KG1 (cell line): ENCODE data around the gene THYN1.

Experiments used
- DNase-seq: peaks from one replicate; lab custom pipeline; 2025; lab: John Stamatoyannopoulos, UW

Gene THYN1

GRCh38 chr11:134248910-134249480 is 4.2 kb downstream of the THYN1 start:
- DNase-seq, result no peak

GRCh38 chr11:134246678-134247077 is 6.5 kb downstream of the THYN1 start:
- DNase-seq, result no peak

- DNase-seq, result no peak
These were observed 7.1 kb downstream of the THYN1 start for GRCh38 chr11:134246100-134246499.

GRCh38 chr11:134245434-134245833 is 7.7 kb downstream of the THYN1 start:
- no peak for DNase-seq

- DNase-seq, result no peak
These were observed 8.6 kb downstream of the THYN1 start for GRCh38 chr11:134244593-134244992.

GRCh38 chr11:134243913-134244312 is 9.2 kb downstream of the THYN1 start:
- DNase-seq, result no peak

GRCh38 chr11:134242376-134242775 is 10.8 kb downstream of the THYN1 start:
- DNase-seq, result no peak

GRCh38 chr11:134240592-134240991 is 12.6 kb downstream of the THYN1 start:
- no peak for DNase-seq

- DNase-seq, result no peak
These were observed 14.2 kb downstream of the THYN1 start for GRCh38 chr11:134238956-134239355.

GRCh38 chr11:134237557-134237922 is 15.6 kb downstream of the THYN1 start:
- DNase-seq, result no peak

GRCh38 chr11:134236834-134237556 is 16.2 kb downstream of the THYN1 start:
- no peak for DNase-seq

- no peak for DNase-seq
These were observed 17.8 kb downstream of the THYN1 start for GRCh38 chr11:134235399-134235798.

- DNase-seq, result no peak
These were observed 19.4 kb downstream of the THYN1 start for GRCh38 chr11:134233729-134234179.

- peak; percentile 33 for DNase-seq
These were observed 21.0 kb downstream of the THYN1 start for GRCh38 chr11:134231958-134232659.

- no peak for DNase-seq
These were observed 22.8 kb downstream of the THYN1 start for GRCh38 chr11:134230339-134230738.

GRCh38 chr11:134229126-134229790 is 23.9 kb downstream of the THYN1 start:
- DNase-seq, result no peak

GRCh38 chr11:134228625-134229024 is 24.5 kb downstream of the THYN1 start:
- DNase-seq, result no peak

- DNase-seq, result no peak
These were observed 26.3 kb downstream of the THYN1 start for GRCh38 chr11:134226806-134227325.

- no peak for DNase-seq
These were observed 28.2 kb downstream of the THYN1 start for GRCh38 chr11:134224710-134225664.

- DNase-seq, result peak; percentile 97
These were observed 29.1 kb downstream of the THYN1 start, which contains the start of the genes NCAPD3 and VPS26B for GRCh38 chr11:134223836-134224709. TSS of gene NCAPD3 (minus strand) at chr11:134223967. CDS start at chr11:134223926, 41 bp downstream. TSS of gene VPS26B (plus strand) at chr11:134224671. CDS start at chr11:134225123, 452 bp downstream.
